Heart left ventricle (tissue), 13 donors: ENCODE results near the gene EFR3B.

Experiments
- POLR2A ChIP-seq, 2 donors: fragments of 450-650 bp; IDR thresholded peaks; one replicate each; pipeline ENCODE4 v1.6.1; 2017; ENCODE audit warnings: antibody characterized with exemption in 2 of 2, mild to moderate bottlenecking in 2 of 2, moderate library complexity in 2 of 2
- TF ChIP-seq, protein P1 (sequence below), 12 donors: fragments of 200-600 bp; sonication (generic) in 4 of 12; IDR thresholded peaks; one replicate each; pipeline versions ENCODE4 v1.5.0 to v1.8.0; 2018 to 2022; ENCODE audit warnings: antibody characterized with exemption in 12 of 12, mild to moderate bottlenecking in 5 of 12
- donor health status: ischemic (EF 13 %, LVEDD 7.1; RV severe dilation, severe dysfunction).
- donor health status: DM: no; HTN: yes; CAD: no.
- donor health status: DM: no; HTN: no; CAD: no.
- donor health status: ischemic (EF 25% LVEDD 6.9; RV normal size, moderate dysfunction).
- donor health status: ischemic (EF 25% LVEDD 5.7; RV mildly dilated, moderate dysfunction).
- donor health status: ischemic (EF 35%, LVEDD 5.7; RV mildly dilated, moderate dysfunction).
- donor health status: nonischemic (EF 11% LVEDD 7.7; RV severe dilation, severe dysfunction).
- donor health status: DM: yes; HTN: yes; CAD: no.
- donor health status: PGD.
- donor health status: ischemic (EF 29% LVEDD 5.4; RV normal size, mild dysfunction).
- donor health status: nonischemic (EF 23%, LVEDD 6.1; RV moderate dilation, normal function).

DNA sequence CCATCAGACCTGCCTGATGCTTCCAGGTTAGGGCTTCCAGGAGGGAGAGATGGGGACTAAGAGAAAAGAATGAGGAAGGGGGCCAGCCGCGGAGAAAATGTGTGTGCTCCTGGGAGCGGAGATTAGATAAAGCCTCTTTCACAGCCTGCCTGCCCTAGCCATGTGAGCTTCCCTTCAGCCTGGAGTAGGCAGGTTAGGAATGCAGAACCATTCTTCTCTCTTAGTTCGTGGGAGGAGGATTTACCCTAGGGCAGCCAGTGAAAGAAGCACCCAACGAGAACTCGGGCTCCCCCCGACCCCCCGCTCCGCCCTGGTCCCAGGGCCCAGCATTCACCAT is 90.4 kb downstream of the EFR3B start:
- TF ChIP-seq, protein P1, sequence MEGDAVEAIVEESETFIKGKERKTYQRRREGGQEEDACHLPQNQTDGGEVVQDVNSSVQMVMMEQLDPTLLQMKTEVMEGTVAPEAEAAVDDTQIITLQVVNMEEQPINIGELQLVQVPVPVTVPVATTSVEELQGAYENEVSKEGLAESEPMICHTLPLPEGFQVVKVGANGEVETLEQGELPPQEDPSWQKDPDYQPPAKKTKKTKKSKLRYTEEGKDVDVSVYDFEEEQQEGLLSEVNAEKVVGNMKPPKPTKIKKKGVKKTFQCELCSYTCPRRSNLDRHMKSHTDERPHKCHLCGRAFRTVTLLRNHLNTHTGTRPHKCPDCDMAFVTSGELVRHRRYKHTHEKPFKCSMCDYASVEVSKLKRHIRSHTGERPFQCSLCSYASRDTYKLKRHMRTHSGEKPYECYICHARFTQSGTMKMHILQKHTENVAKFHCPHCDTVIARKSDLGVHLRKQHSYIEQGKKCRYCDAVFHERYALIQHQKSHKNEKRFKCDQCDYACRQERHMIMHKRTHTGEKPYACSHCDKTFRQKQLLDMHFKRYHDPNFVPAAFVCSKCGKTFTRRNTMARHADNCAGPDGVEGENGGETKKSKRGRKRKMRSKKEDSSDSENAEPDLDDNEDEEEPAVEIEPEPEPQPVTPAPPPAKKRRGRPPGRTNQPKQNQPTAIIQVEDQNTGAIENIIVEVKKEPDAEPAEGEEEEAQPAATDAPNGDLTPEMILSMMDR (IDR thresholded peaks at IDR 0.05) = no peak
- TF ChIP-seq POLR2A (IDR thresholded peaks at IDR 0.05) = no peak
